GM12892 (cell line): ENCODE data around the gene DUS1L.

Experiments
- POLR2A ChIP-seq: IDR thresholded peaks from 2 replicates; pipeline ENCODE4 v1.6.1; 2011; ENCODE audit warnings: low read depth, low read length, control low read depth
- POLR2AphosphoS5 ChIP-seq: IDR thresholded peaks from 2 replicates; pipeline ENCODE4 v1.6.1; 2011; ENCODE audit warnings: low read depth, low read length, control low read depth
- TAF1 ChIP-seq: IDR thresholded peaks from 2 replicates; pipeline ENCODE4 v1.6.1; 2011; ENCODE audit warnings: low read depth, mild to moderate bottlenecking, control low read depth, low read length, borderline replicate concordance

- TF ChIP-seq POLR2A = no peak
- TF ChIP-seq POLR2AphosphoS5 = no peak
- TF ChIP-seq TAF1 = no peak
Observed at GRCh38 chr17:82094931-82095776, 29.6 kb upstream of the DUS1L start.
